NCI-H2171 treated with DMSO at 0.1 percent for 48 hours (cell line): ENCODE results near the gene PSD2.

Source experiments
- DNase-seq: peaks from one replicate; lab custom pipeline; 2025; lab: John Stamatoyannopoulos, UW

PSD2 gene

GRCh38 chr5:139855946-139856540 lies 60.4 kb downstream of the PSD2 start:
- no peak for DNase-seq

GRCh38 chr5:139856714-139857113 lies 61.1 kb downstream of the PSD2 start:
- peak; percentile 55 for DNase-seq

- DNase-seq, result no peak
These were observed 63.4 kb downstream of the PSD2 start for GRCh38 chr5:139859013-139859412.

- DNase-seq, result no peak
These were observed 65.6 kb downstream of the PSD2 start for GRCh38 chr5:139861021-139861888.

GRCh38 chr5:139861889-139862207 lies 66.2 kb downstream of the PSD2 start:
- no peak for DNase-seq

- no peak for DNase-seq
These were observed 66.7 kb downstream of the PSD2 start for GRCh38 chr5:139862313-139862712.

- DNase-seq, result no peak
These were observed 67.2 kb downstream of the PSD2 start for GRCh38 chr5:139862803-139863202.

- DNase-seq, result no peak
These were observed 67.8 kb downstream of the PSD2 start for GRCh38 chr5:139863361-139863760.

GRCh38 chr5:139863855-139864558 lies 68.4 kb downstream of the PSD2 start:
- DNase-seq, result no peak

GRCh38 chr5:139864716-139865483 lies 69.3 kb downstream of the PSD2 start:
- no peak for DNase-seq

- DNase-seq, result no peak
These were observed 71.5 kb downstream of the PSD2 start for GRCh38 chr5:139867109-139867508.

GRCh38 chr5:139867581-139867980 lies 72.0 kb downstream of the PSD2 start:
- no peak for DNase-seq

- DNase-seq, result no peak
These were observed 73.6 kb downstream of the PSD2 start for GRCh38 chr5:139869042-139869790.

- no peak for DNase-seq
These were observed 75.1 kb downstream of the PSD2 start for GRCh38 chr5:139870677-139871076.

GRCh38 chr5:139871614-139872013 lies 76.0 kb downstream of the PSD2 start:
- no peak for DNase-seq

GRCh38 chr5:139872052-139872766 lies 76.6 kb downstream of the PSD2 start:
- DNase-seq, result no peak

GRCh38 chr5:139872851-139873794 lies 77.5 kb downstream of the PSD2 start:
- DNase-seq, result no peak

- no peak for DNase-seq
These were observed 80.3 kb downstream of the PSD2 start for GRCh38 chr5:139875957-139876356.

GRCh38 chr5:139877129-139877597 lies 81.6 kb downstream of the PSD2 start:
- no peak for DNase-seq

GRCh38 chr5:139878093-139878492 lies 82.5 kb downstream of the PSD2 start:
- no peak for DNase-seq
